Tibial artery (tissue), 4 donors: Measurements from ENCODE around the gene AMPH.

ENCODE experiments used
- DNase-seq, 2 donors: peaks; one replicate each; pipeline ENCODE4 v3.0.0-alpha.2; 2019
- H3K27ac ChIP-seq, 2 donors: fragments of 200-600 bp; sonication (generic) in 1 of 2; 1 replicate in 1 of 2; 2 replicates in 1 of 2; pipeline ENCODE4 v1.5.1; 2018 to 2019; ENCODE audit warnings: mild to moderate bottlenecking in 1 of 2
- H3K27me3 ChIP-seq, 2 donors: fragments of 200-600 bp; sonication (generic) in 1 of 2; one replicate each; pipeline versions ENCODE4 v1.5.1 to v1.6.0; 2016 to 2019
- H3K36me3 ChIP-seq, 3 donors: fragments of 200-600 bp; sonication (generic) in 2 of 3; one replicate each; pipeline ENCODE4 v1.5.1; 2016 to 2019; ENCODE audit warnings: mild to moderate bottlenecking in 2 of 3
- H3K4me1 ChIP-seq, 4 donors: fragments of 200-600 bp; sonication (generic) in 2 of 4; 1 replicate in 3 of 4; 2 replicates in 1 of 4; pipeline ENCODE4 v1.5.1; 2016 to 2019
- H3K4me3 ChIP-seq, 2 donors: fragments of 200-600 bp; sonication (generic) in 1 of 2; 1 replicate in 1 of 2; 2 replicates in 1 of 2; pipeline ENCODE4 v1.5.1; 2018 to 2019; ENCODE audit warnings: mild to moderate bottlenecking in 2 of 2
- H3K9me3 ChIP-seq, 3 donors: fragments of 200-600 bp; sonication (generic) in 1 of 3; one replicate each; pipeline ENCODE4 v1.5.1; 2016 to 2019
- CTCF ChIP-seq, 2 experiments: fragments of 200-600 bp in 1 of 2; fragments of 450-650 bp in 1 of 2; IDR thresholded peaks; one replicate each; pipeline ENCODE4 v1.5.1; 2017 to 2019; ENCODE audit warnings: antibody characterized with exemption in 2 of 2, mild to moderate bottlenecking in 1 of 2, moderate library complexity in 1 of 2
- intact Hi-C: fragments of 100-400 bp; cut with DNase I; formaldehyde crosslinking; loops from one replicate; pipeline ENCODE4 v1.15.0; 2023; ENCODE audit warnings: low total_unique reads

AMPH gene

GRCh38 chr7:38476764-38477163 is 154.4 kb downstream of the AMPH start:
- H3K4me3 ChIP-seq, result no peak overlapping the region
- H3K27ac ChIP-seq, result no peak overlapping the region
- no peaks in the 10 kb centered on the region for H3K36me3 ChIP-seq
- TF ChIP-seq CTCF (IDR thresholded peaks at IDR 0.05), result no peak
- no peaks in the 10 kb centered on the region for H3K27me3 ChIP-seq
- no peaks in the 10 kb centered on the region for H3K9me3 ChIP-seq
- no peaks in the 10 kb centered on the region for H3K4me1 ChIP-seq
- intact Hi-C loops, result no loop called here
- no peak for DNase-seq

GRCh38 chr7:38465956-38466355 is 165.2 kb downstream of the AMPH start:
- no peak for TF ChIP-seq CTCF (IDR thresholded peaks at IDR 0.05)
- no peaks in the 10 kb centered on the region for H3K9me3 ChIP-seq
- H3K27me3 ChIP-seq, result no peaks in the 10 kb centered on the region
- H3K4me3 ChIP-seq, result no peak overlapping the region
- H3K4me1 ChIP-seq, result peaks cover 0 to 3% (median 0%) of the 10 kb centered on the region in 4 donors
- peaks cover 0 to 5% (median 0%) of the 10 kb centered on the region in 3 donors for H3K36me3 ChIP-seq
- intact Hi-C loops, result no loop called here
- DNase-seq, result no peak
- no peak overlapping the region for H3K27ac ChIP-seq

GRCh38 chr7:38463277-38464225 is 167.6 kb downstream of the AMPH start:
- H3K4me3 ChIP-seq, result no peak overlapping the region

GRCh38 chr7:38462819-38463218 is 168.4 kb downstream of the AMPH start:
- H3K27ac ChIP-seq, result no peak overlapping the region
- H3K36me3 ChIP-seq, result peaks cover 0 to 6% (median 0%) of the 10 kb centered on the region in 3 donors
- H3K4me3 ChIP-seq, result no peak overlapping the region
- TF ChIP-seq CTCF (IDR thresholded peaks at IDR 0.05), result no peak
- intact Hi-C loops, result no loop called here
- H3K9me3 ChIP-seq, result peaks cover 0 to 2% (median 0%) of the 10 kb centered on the region in 3 donors
- H3K4me1 ChIP-seq, result peaks cover 0 to 3% (median 0%) of the 10 kb centered on the region in 4 donors
- no peaks in the 10 kb centered on the region for H3K27me3 ChIP-seq
- DNase-seq, result no peak

More at GRCh38 chr7:38463277-38464225, 167.6 kb downstream of the AMPH start:
- Histone ChIP-seq H3K36me3 (peaks cover 0 to 6% (median 0%) of the 10 kb centered on the region in 3 donors), H3K4me1 (peaks cover 0 to 3% (median 0%) of the 10 kb centered on the region in 4 donors), H3K27ac (no peak overlapping the region), H3K9me3 (no peaks in the 10 kb centered on the region), H3K27me3 (no peaks in the 10 kb centered on the region)
- intact Hi-C loops, result no loop called here
- TF ChIP-seq CTCF (IDR thresholded peaks at IDR 0.05), result no peak
- DNase-seq, result peak in 1 of 2 donors; percentile 70

- H3K27ac ChIP-seq, result no peak overlapping the region
- H3K27me3 ChIP-seq, result no peaks in the 10 kb centered on the region
- no peak overlapping the region for H3K4me3 ChIP-seq
- peaks cover 0 to 6% (median 0%) of the 10 kb centered on the region in 3 donors for H3K36me3 ChIP-seq
- H3K4me1 ChIP-seq, result peaks cover 0 to 3% (median 0%) of the 10 kb centered on the region in 4 donors
- intact Hi-C loops, result no loop called here
- no peak for DNase-seq
- TF ChIP-seq CTCF (IDR thresholded peaks at IDR 0.05), result no peak
- H3K9me3 ChIP-seq, result peaks cover 0 to 9% (median 0%) of the 10 kb centered on the region in 3 donors
Observed at GRCh38 chr7:38461887-38462286, 169.3 kb downstream of the AMPH start.
